GM18951 (cell line): ENCODE measurements around the gene ATF3.

ENCODE experiments used
- POLR2A ChIP-seq: IDR thresholded peaks from 4 replicates; pipeline ENCODE4 v1.6.1; 2011; ENCODE audit warnings: mild to moderate bottlenecking; ENCODE audit not compliant: insufficient read length, insufficient read depth; ENCODE audit errors: extremely low read depth
- in situ Hi-C: fragments of 300-500 bp; cut with MboI; formaldehyde crosslinking; loops from one replicate; pipeline ENCODE4 v1.12.0; 2022; ENCODE audit warnings: low sequenced_read_pairs, mixed read lengths, inconsistent platforms; ENCODE audit not compliant: unreplicated experiment

ATF3 gene

GRCh38 chr1:212595229-212595628 is 13.3 kb upstream of the ATF3 start:
- in situ Hi-C loops: no loop called here
- TF ChIP-seq POLR2A: no peak

- no peak for TF ChIP-seq POLR2A
- in situ Hi-C loops: no loop called here
Measured at GRCh38 chr1:212595787-212596714, 12.5 kb upstream of the ATF3 start.

- no peak for TF ChIP-seq POLR2A
- in situ Hi-C loops: no loop called here
Measured at GRCh38 chr1:212596798-212597197, 11.8 kb upstream of the ATF3 start.

DNA sequence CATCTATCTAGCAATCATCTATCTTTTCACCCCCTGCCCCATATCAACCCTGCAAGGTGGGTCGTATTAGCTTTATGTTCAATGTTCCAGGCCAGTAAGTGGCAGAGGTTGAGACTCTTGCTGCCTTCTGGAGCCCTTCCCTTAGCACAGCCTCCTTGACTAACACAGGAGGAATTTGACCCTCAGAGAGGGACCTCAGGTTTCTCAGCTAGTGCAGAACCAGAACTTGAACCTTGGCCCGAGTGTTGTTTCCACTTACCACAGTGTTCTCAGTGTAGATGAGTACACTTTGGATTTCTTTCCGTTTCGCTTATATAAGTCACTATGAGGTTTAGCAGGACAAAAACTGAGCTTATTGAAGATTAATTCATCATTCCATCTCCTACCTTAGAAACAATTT is 11.1 kb upstream of the ATF3 start:
- no peak for TF ChIP-seq POLR2A
- in situ Hi-C loops: no loop called here

- in situ Hi-C loops: no loop called here
Measured at GRCh38 chr1:212600071-212600915, 8.3 kb upstream of the ATF3 start.

GRCh38 chr1:212600980-212601379 is 7.6 kb upstream of the ATF3 start:
- TF ChIP-seq POLR2A: no peak
- in situ Hi-C loops: no loop called here

More at GRCh38 chr1:212600071-212600915, 8.3 kb upstream of the ATF3 start:
- no peak for TF ChIP-seq POLR2A

DNA sequence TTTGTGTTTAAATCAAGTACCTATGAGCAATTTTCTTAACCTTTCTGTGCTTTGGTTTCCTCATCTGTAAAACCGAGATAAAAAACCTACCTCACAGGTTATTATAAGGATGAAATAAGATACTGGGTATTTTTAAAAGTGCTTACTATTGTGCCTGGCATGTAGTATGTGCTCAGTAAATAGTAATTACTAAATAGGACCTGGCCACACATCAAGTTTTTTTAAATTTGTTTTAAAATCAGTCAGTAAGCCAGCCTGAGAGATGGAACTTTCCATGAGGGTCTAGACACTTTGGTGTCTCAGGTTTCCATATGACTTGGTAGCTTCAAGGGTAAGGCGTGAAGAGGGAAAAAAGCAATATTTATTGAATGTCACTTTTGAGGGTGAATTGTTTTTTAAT is 7.0 kb upstream of the ATF3 start:
- in situ Hi-C loops: no loop called here
- TF ChIP-seq POLR2A: no peak

DNA sequence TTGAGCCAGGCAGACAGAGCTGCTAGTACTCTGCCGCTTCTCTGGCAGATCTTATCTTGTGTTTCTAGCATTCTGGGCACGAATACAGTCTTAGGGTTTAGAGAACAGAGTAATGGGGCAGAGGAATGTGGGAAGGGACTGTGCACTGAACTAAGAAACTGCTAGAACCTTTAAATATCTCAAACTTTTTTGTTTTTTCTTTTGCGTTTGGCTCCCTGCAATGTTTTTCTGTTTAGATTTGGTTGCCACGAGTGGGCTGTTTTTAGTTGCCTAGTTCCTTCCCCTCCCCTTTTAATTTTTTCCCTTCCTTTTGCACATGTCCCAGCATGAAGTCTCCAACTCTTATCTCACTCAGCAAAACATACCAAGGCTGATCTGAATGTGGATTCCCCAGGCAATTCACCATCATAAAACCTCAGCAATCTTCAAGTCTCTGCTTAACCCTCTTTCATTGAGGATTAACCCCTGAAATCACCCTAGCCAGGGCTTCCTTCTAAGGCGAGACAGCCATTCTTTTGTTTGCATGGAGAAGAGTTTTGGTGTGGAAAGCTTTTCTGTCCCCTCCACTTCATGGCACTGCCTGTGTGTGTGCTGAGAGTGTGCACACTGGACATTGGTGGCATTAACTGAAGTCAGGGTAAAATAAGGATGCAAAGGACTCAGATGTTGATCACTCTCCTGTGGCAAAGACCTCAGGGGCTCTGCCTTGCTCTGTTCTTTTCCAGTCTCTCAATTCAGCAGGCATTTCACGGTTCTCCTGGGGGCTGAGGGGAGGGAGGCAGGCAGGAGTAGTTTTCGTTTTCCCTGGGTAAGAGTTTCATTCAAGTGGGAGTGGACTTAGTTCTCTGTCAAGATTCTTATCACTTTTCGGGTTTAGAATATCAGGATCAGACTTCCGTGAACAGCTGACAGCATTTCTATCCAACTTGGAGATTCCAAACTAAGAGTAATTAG is 2.8 kb upstream of the ATF3 start:
- in situ Hi-C loops: no loop called here
- TF ChIP-seq POLR2A: no peak

DNA sequence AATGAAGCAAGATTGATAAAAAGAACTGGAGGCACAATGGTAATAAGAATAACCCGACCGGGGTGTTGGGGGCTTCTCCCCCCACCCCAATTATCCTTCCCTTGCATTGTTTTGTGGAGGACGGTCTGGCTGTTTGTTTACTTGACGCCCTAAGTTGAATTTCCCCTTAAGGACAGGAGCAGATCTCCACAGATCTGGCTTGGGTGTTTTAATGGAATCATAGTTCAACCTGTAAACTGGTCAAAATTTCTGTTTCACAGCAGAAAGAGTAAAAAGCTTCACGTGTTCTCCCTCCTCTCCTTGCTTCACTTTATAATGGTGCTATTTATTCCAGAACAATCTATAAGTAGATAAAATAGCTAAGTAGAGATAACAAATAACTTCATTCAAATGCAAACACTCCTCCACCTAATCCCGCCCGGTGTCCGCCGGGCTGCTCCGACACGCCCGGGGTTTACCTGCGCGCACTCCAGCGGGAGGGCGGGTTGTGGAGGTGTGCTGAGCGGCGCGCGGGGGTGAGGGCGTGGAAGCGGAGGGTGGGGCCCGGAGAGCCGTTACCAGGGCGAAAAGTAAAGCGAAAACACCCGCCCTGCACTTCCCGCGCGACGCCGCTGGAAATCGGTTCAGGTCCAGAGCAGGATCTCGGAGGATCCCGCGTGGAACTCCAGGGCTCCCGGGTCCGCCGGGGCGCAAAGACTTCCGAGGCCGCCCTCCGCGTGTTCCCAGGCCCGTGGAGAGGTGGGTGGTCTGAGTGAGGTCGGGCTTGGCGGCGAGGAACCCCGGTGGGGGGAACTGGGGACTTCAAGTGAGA is 2.0 kb upstream of the ATF3 start:
- peak; percentile 15 for TF ChIP-seq POLR2A
- in situ Hi-C loops: no loop called here

DNA sequence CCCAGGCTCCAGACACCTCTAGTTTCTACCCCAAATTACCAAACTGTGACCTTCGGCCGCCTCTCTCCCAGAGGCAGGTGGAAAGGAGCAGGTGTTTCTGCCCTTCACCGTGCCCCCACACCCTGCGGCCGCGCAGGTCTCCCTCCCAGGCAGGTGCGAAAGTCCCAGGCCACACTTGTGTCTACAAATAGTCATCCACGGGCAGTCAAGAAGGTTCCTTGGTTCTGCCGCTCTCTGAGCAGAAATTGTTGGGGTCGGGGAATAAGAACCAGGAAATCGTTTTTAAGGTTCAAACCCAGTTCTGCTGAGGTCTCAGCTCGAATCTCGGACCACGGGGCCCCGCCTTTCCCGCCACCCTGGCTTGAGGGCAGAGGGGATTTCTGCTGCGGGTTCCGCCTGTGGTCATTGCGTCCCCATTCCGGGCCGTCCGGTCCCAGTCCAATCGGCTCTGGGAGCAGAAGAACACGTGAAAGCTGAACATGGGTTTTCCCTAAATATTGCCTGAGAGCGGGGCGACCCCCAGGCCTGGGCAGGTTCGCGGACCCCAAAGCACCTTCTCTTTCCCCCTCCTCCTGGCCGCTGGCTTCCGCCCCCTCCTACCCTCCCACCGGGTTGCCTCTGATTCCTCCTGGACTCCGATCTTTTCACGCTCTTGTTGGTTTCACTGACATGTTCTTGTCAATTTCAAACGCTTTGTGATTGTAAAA is 1.2 kb upstream of the ATF3 start:
- in situ Hi-C loops: no loop called here
- no peak for TF ChIP-seq POLR2A

DNA sequence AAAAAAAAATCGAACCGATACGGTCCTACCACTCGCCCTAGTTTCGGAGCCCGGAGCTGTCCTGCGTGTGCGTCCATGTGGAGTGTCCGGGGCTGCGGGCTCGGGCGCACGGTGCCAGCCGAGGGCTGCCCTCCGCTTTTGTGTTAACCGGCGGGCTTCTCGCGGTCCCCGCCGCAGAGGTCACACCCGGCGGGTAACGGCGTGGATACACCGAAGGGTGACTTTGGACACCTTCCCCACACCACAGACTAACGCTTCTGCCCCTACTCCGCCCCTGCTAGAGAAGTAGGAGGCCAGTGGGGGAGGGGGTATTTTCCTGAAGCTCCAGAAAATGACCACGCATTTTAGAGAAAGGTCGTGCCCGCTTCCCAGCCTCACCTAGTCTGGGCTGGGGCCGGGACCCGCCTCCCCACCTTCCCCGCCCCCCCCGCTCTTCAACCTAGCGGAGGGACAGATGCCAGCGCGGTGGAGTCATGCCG is 609 bp upstream of the ATF3 start:
- TF ChIP-seq POLR2A: no peak
- in situ Hi-C loops: no loop called here
